ENCODE data around the gene SPATA24.
"Not testable (repeated sequence)": the region's sequence is repeated elsewhere in the genome, so short reads cannot be mapped to it uniquely, and the experiment has no call there.

Gene SPATA24

GRCh38 chr5:139415869-139416268 lies 12.0 kb upstream of the SPATA24 start:
- Histone ChIP-seq H3K9me3 (ENCODE audit: insufficient read depth, low read depth, low read length) (no peaks in the 10 kb centered on the region), H3K27me3 (ENCODE audit: insufficient read depth, low read length) (no peaks in the 10 kb centered on the region; the same call in 1 of the 2 replicates), H3K27ac (ENCODE audit: low read depth, low read length) (no peak overlapping the region), H3K36me3 (ENCODE audit: insufficient read depth, low read length) (peaks cover 72% of the 10 kb centered on the region), H3K9ac (ENCODE audit: low read depth, low read length) (no peak overlapping the region), H3K4me1 (ENCODE audit: insufficient read depth, low read length) (peaks cover 11% of the 10 kb centered on the region; the same call in 1 of the 2 replicates), H3K4me3 (ENCODE audit: low read length) (no peak overlapping the region)

- peaks cover 10% of the 10 kb centered on the region; the same call in 1 of the 2 replicates for H3K4me1 ChIP-seq (ENCODE audit: insufficient read depth, low read length)
- H3K9me3 ChIP-seq (ENCODE audit: insufficient read depth, low read depth, low read length), result no peaks in the 10 kb centered on the region
- H3K36me3 ChIP-seq (ENCODE audit: insufficient read depth, low read length), result peaks cover 67% of the 10 kb centered on the region
- WGBS, result 94% methylated on average over 8 of the region's 8 CpGs
- no peak overlapping the region for H3K4me3 ChIP-seq (ENCODE audit: low read length)
- H3K27me3 ChIP-seq (ENCODE audit: insufficient read depth, low read length), result no peaks in the 10 kb centered on the region
- no peak overlapping the region for H3K27ac ChIP-seq (ENCODE audit: low read depth, low read length)
- H3K9ac ChIP-seq (ENCODE audit: low read depth, low read length), result no peak overlapping the region; the same call in 1 of the 2 replicates
These were observed 11.5 kb upstream of the SPATA24 start for GRCh38 chr5:139415221-139415861.

GRCh38 chr5:139414581-139415130 lies 10.8 kb upstream of the SPATA24 start:
- peaks cover 3% of the 10 kb centered on the region; the same call in 1 of the 2 replicates for H3K4me1 ChIP-seq (ENCODE audit: insufficient read depth, low read length)
- no peaks in the 10 kb centered on the region for H3K9me3 ChIP-seq (ENCODE audit: insufficient read depth, low read depth, low read length)
- no peaks in the 10 kb centered on the region for H3K27me3 ChIP-seq (ENCODE audit: insufficient read depth, low read length)
- no peak overlapping the region for H3K4me3 ChIP-seq (ENCODE audit: low read length)
- H3K27ac ChIP-seq (ENCODE audit: low read depth, low read length), result no peak overlapping the region
- peaks cover 60% of the 10 kb centered on the region for H3K36me3 ChIP-seq (ENCODE audit: insufficient read depth, low read length)
- H3K9ac ChIP-seq (ENCODE audit: low read depth, low read length), result no peak overlapping the region
- WGBS, result 96% methylated on average over 9 of the region's 9 CpGs

- WGBS, result 91% methylated on average over 6 of the region's 6 CpGs
- Histone ChIP-seq H3K9me3 (ENCODE audit: insufficient read depth, low read depth, low read length) (no peaks in the 10 kb centered on the region), H3K4me3 (ENCODE audit: low read length) (no peak overlapping the region), H3K9ac (ENCODE audit: low read depth, low read length) (no peak overlapping the region), H3K4me1 (ENCODE audit: insufficient read depth, low read length) (no peaks in the 10 kb centered on the region; the same call in 1 of the 2 replicates), H3K36me3 (ENCODE audit: insufficient read depth, low read length) (peaks cover 54% of the 10 kb centered on the region), H3K27me3 (ENCODE audit: insufficient read depth, low read length) (no peaks in the 10 kb centered on the region), H3K27ac (ENCODE audit: low read depth, low read length) (no peak overlapping the region)
These were observed 10.1 kb upstream of the SPATA24 start for GRCh38 chr5:139413963-139414362.

GRCh38 chr5:139413153-139413552 lies 9.3 kb upstream of the SPATA24 start:
- H3K27me3 ChIP-seq (ENCODE audit: insufficient read depth, low read length), result no peaks in the 10 kb centered on the region
- peaks cover 47% of the 10 kb centered on the region for H3K36me3 ChIP-seq (ENCODE audit: insufficient read depth, low read length)
- H3K9me3 ChIP-seq (ENCODE audit: insufficient read depth, low read depth, low read length), result no peaks in the 10 kb centered on the region
- no peaks in the 10 kb centered on the region for H3K4me1 ChIP-seq (ENCODE audit: insufficient read depth, low read length)
- 95% methylated on average over 6 of the region's 6 CpGs for WGBS
- H3K27ac ChIP-seq (ENCODE audit: low read depth, low read length), result no peak overlapping the region
- no peak overlapping the region for H3K4me3 ChIP-seq (ENCODE audit: low read length)
- H3K9ac ChIP-seq (ENCODE audit: low read depth, low read length), result no peak overlapping the region

GRCh38 chr5:139410993-139411828 lies 7.3 kb upstream of the SPATA24 start:
- Histone ChIP-seq H3K27ac (ENCODE audit: low read depth, low read length) (no peak overlapping the region), H3K4me1 (ENCODE audit: insufficient read depth, low read length) (no peaks in the 10 kb centered on the region), H3K9ac (ENCODE audit: low read depth, low read length) (no peak overlapping the region), H3K36me3 (ENCODE audit: insufficient read depth, low read length) (peaks cover 35% of the 10 kb centered on the region), H3K27me3 (ENCODE audit: insufficient read depth, low read length) (no peaks in the 10 kb centered on the region), H3K9me3 (ENCODE audit: insufficient read depth, low read depth, low read length) (no peaks in the 10 kb centered on the region), H3K4me3 (ENCODE audit: low read length) (no peak overlapping the region)
- 92% methylated on average over 16 of the region's 17 CpGs for WGBS

- 79% methylated on average over 6 of the region's 6 CpGs for WGBS
- Histone ChIP-seq H3K4me1 (ENCODE audit: insufficient read depth, low read length) (no peaks in the 10 kb centered on the region), H3K27me3 (ENCODE audit: insufficient read depth, low read length) (no peaks in the 10 kb centered on the region), H3K36me3 (ENCODE audit: insufficient read depth, low read length) (peaks cover 31% of the 10 kb centered on the region), H3K27ac (ENCODE audit: low read depth, low read length) (no peak overlapping the region), H3K4me3 (ENCODE audit: low read length) (no peak overlapping the region), H3K9me3 (ENCODE audit: insufficient read depth, low read depth, low read length) (no peaks in the 10 kb centered on the region), H3K9ac (ENCODE audit: low read depth, low read length) (no peak overlapping the region)
These were observed 6.5 kb upstream of the SPATA24 start for GRCh38 chr5:139410121-139410992.

GRCh38 chr5:139409116-139409515 lies 5.2 kb upstream of the SPATA24 start:
- H3K36me3 ChIP-seq (ENCODE audit: insufficient read depth, low read length), result peaks cover 21% of the 10 kb centered on the region
- WGBS, result 98% methylated on average over 4 of the region's 5 CpGs
- H3K27me3 ChIP-seq (ENCODE audit: insufficient read depth, low read length); H3K4me1 ChIP-seq (ENCODE audit: insufficient read depth, low read length); H3K9ac ChIP-seq (ENCODE audit: low read depth, low read length); H3K27ac ChIP-seq (ENCODE audit: low read depth, low read length); H3K9me3 ChIP-seq (ENCODE audit: insufficient read depth, low read depth, low read length); H3K4me3 ChIP-seq (ENCODE audit: low read length): not testable (repeated sequence)

GRCh38 chr5:139408191-139408590 lies 4.3 kb upstream of the SPATA24 start:
- Histone ChIP-seq H3K9ac (ENCODE audit: low read depth, low read length) (no peak overlapping the region), H3K9me3 (ENCODE audit: insufficient read depth, low read depth, low read length) (no peaks in the 10 kb centered on the region), H3K27ac (ENCODE audit: low read depth, low read length) (no peak overlapping the region), H3K36me3 (ENCODE audit: insufficient read depth, low read length) (peaks cover 13% of the 10 kb centered on the region; the same call in 1 of the 2 replicates), H3K4me3 (ENCODE audit: low read length) (no peak overlapping the region), H3K4me1 (ENCODE audit: insufficient read depth, low read length) (peaks cover 10% of the 10 kb centered on the region), H3K27me3 (ENCODE audit: insufficient read depth, low read length) (no peaks in the 10 kb centered on the region)
- WGBS, result 95% methylated on average over 6 of the region's 7 CpGs

- Histone ChIP-seq H3K9me3 (ENCODE audit: insufficient read depth, low read depth, low read length) (no peaks in the 10 kb centered on the region), H3K27ac (ENCODE audit: low read depth, low read length) (no peak overlapping the region), H3K36me3 (ENCODE audit: insufficient read depth, low read length) (peaks cover 9% of the 10 kb centered on the region; the same call in 1 of the 2 replicates), H3K4me3 (ENCODE audit: low read length) (no peak overlapping the region), H3K4me1 (ENCODE audit: insufficient read depth, low read length) (peaks cover 11% of the 10 kb centered on the region), H3K9ac (ENCODE audit: low read depth, low read length) (no peak overlapping the region), H3K27me3 (ENCODE audit: insufficient read depth, low read length) (no peaks in the 10 kb centered on the region)
These were observed 3.6 kb upstream of the SPATA24 start for GRCh38 chr5:139407517-139407916.

Data from HUES64 (cell line).